Activated naive CD4-positive, alpha-beta T cell treated with anti-CD3 and anti-CD28 coated beads, Interleukin-2, amount 50 U/mL, for 24 hours (primary cell): ENCODE data around the gene SLC25A10.
A peak's percentile ranks its signal among the peaks of the same experiment; 100 is the strongest.

Source experiments
- H3K27ac Mint-ChIP-seq: one replicate; pipeline ENCODE4 v1.8.0; 2021; ENCODE audit warnings: mild to moderate bottlenecking, mixed read lengths
- H3K27me3 Mint-ChIP-seq: one replicate; pipeline ENCODE4 v1.8.0; 2021; ENCODE audit warnings: mixed read lengths
- H3K36me3 Mint-ChIP-seq: one replicate; pipeline ENCODE4 v1.8.0; 2021; ENCODE audit warnings: mixed read lengths
- H3K4me1 Mint-ChIP-seq: one replicate; pipeline ENCODE4 v1.8.0; 2021; ENCODE audit warnings: mixed read lengths
- H3K4me3 Mint-ChIP-seq: one replicate; pipeline ENCODE4 v1.8.0; 2021; ENCODE audit warnings: mild to moderate bottlenecking, mixed read lengths
- H3K9me3 Mint-ChIP-seq: one replicate; pipeline ENCODE4 v1.8.0; 2021; ENCODE audit warnings: mixed read lengths

The SLC25A10 gene

DNA sequence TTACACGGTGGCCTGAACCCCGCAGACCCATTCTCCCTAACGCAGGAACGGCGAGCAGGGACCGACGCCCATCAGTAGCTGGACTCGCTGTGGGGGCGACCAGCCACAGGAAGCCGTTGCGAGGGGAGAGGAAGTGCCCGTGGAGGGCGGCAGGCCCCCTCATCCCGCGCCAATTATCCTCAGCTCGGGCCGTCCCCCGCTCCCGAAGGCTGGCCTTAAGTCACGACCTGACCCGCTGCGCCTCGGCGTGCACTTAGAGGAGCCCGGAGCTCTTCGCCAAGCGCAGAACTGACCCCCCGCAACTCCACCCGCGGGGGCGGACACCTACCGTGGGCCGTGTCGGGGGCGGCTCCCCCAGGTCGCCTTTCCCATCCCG, 28.9 kb upstream of the SLC25A10 start:
- Mint-ChIP-seq H3K9me3 (no peaks in the 10 kb centered on the region), H3K4me1 (peaks cover 39% of the 10 kb centered on the region), H3K27ac (peak overlapping the region; percentile 30), H3K27me3 (no peaks in the 10 kb centered on the region), H3K36me3 (peaks cover 7% of the 10 kb centered on the region), H3K4me3 (peak overlapping the region; percentile 94)

DNA sequence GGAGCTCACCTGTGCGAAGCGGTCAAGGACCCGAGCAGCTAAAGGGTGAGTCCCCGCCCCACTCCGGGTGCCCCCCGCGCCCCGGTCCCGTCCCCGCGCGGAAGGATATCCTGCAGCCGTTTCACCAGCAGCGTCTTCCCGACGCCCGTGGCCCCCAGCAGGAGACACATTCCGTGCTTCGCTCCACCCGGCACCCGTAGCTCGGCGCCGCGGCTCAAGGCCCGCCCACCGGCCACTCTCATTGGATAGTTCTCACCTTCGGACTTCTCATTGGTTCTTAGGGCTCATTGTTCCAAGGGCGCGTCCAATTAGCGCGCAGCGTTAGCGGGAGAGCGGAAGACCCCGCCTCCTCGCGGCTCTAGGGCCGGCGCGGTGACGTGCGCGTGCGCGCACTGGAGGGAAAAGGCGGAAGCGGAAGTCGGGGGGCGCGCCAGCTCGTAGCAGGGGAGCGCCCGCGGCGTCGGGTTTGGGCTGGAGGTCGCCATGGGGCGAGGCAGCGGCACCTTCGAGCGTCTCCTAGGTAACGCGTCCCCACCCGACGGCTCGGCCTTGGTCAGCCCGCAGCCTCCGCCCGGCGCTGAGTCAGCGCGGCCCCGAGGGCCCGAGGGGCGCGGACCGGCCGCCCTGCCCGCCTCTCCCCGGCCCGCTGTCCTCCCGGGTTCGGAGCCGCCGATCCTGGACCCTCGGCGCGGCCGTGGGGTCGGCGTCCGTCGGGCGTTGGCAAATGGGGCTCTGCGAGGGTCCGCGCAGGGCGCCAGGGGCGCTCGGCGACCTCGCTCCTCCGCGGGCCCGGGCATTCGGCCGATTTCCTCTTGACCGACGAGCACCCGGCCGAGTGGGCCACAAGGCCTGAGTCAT, 28.3 kb upstream of the SLC25A10 start, which contains the start of the genes ARL16 and HGS:
ARL16 (minus strand) TSS at position 214 of the 858 bp plus-strand sequence; CDS start at position 170, 44 bp downstream.
HGS (plus strand) TSS at position 428 of the 858 bp plus-strand sequence; CDS start at position 484, 56 bp downstream.
- Mint-ChIP-seq H3K27me3 (no peaks in the 10 kb centered on the region), H3K36me3 (peaks cover 7% of the 10 kb centered on the region), H3K4me1 (peaks cover 39% of the 10 kb centered on the region), H3K27ac (peak within 1 kb of the TSS; percentile 98), H3K9me3 (no peaks in the 10 kb centered on the region), H3K4me3 (peak within 1 kb of the TSS; percentile 94)

- Mint-ChIP-seq H3K36me3 (peaks cover 7% of the 10 kb centered on the region), H3K27me3 (no peaks in the 10 kb centered on the region), H3K4me1 (peaks cover 42% of the 10 kb centered on the region), H3K4me3 (peak overlapping the region; percentile 92), H3K27ac (peak overlapping the region; percentile 76), H3K9me3 (no peaks in the 10 kb centered on the region)
Measured at GRCh38 chr17:81684442-81684911, 27.6 kb upstream of the SLC25A10 start.

DNA sequence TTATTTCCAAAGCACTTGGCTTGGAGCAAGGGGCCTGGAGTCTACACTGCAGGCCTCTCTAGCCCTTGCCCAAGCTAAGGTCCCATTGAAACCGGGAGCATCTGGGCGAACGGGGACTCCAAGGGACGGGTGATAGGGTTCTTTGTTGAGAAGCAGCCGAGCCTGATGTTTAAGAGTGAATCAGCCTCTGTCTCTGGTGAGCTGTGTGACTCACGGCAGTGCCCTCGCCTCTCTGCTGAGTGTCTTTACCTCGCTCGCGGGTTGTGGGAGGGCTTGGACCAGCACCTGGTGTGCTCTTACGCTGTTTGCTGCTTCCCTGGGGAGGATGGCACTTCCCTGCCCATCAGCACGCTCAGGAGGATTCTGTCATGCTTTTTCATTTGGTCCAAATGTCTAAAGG, 27.0 kb upstream of the SLC25A10 start:
- H3K4me3 Mint-ChIP-seq, result peak overlapping the region; percentile 92
- peaks cover 7% of the 10 kb centered on the region for H3K36me3 Mint-ChIP-seq
- peak overlapping the region; percentile 76 for H3K27ac Mint-ChIP-seq
- no peaks in the 10 kb centered on the region for H3K9me3 Mint-ChIP-seq
- no peaks in the 10 kb centered on the region for H3K27me3 Mint-ChIP-seq
- H3K4me1 Mint-ChIP-seq, result peaks cover 43% of the 10 kb centered on the region

DNA sequence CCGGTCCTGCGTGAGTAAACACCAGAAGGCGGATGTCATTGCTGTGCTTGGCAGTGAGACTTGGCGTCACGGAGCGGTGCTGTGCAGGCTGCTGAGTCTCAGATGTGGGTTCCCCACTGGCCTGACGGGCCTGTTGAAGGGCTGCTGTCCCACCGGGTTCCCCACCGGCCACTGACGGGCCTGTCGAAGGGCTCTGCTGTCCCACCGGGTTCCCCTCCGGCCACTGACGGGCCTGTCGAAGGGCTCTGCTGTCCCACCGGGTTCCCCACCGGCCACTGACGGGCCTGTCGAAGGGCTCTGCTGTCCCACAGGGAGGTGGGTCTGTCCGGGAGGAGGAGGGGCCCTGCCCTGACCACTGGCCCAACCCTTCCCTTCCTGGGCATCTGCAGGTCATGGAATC, 25.5 kb upstream of the SLC25A10 start:
- Mint-ChIP-seq H3K4me1 (peaks cover 43% of the 10 kb centered on the region), H3K36me3 (peaks cover 7% of the 10 kb centered on the region), H3K27me3 (no peaks in the 10 kb centered on the region), H3K9me3 (no peaks in the 10 kb centered on the region), H3K27ac (no peak overlapping the region), H3K4me3 (no peak overlapping the region)

GRCh38 chr17:81687770-81688541, 24.1 kb upstream of the SLC25A10 start:
- H3K4me3 Mint-ChIP-seq, result no peak overlapping the region
- no peak overlapping the region for H3K27ac Mint-ChIP-seq
- peaks cover 7% of the 10 kb centered on the region for H3K36me3 Mint-ChIP-seq
- peaks cover 36% of the 10 kb centered on the region for H3K4me1 Mint-ChIP-seq
- no peaks in the 10 kb centered on the region for H3K9me3 Mint-ChIP-seq
- no peaks in the 10 kb centered on the region for H3K27me3 Mint-ChIP-seq

DNA sequence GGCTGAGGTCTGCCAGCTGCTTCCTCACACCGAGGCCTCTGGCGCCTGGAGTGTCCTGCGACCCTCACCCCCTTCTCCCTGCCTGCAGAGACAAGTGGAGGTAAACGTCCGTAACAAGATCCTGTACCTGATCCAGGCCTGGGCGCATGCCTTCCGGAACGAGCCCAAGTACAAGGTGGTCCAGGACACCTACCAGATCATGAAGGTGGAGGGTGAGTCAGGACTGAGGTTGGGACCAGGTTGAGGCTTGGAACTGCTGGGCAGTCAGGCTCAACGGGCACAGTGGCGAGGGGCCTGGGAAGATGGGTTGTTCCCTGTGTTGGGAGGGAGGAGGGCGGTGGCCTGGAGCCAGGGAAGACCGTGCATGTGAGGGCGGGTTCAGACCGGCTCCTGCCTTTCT, 23.5 kb upstream of the SLC25A10 start:
- Mint-ChIP-seq H3K36me3 (peaks cover 7% of the 10 kb centered on the region), H3K9me3 (no peaks in the 10 kb centered on the region), H3K27me3 (no peaks in the 10 kb centered on the region), H3K4me3 (no peak overlapping the region), H3K4me1 (peaks cover 33% of the 10 kb centered on the region), H3K27ac (no peak overlapping the region)

DNA sequence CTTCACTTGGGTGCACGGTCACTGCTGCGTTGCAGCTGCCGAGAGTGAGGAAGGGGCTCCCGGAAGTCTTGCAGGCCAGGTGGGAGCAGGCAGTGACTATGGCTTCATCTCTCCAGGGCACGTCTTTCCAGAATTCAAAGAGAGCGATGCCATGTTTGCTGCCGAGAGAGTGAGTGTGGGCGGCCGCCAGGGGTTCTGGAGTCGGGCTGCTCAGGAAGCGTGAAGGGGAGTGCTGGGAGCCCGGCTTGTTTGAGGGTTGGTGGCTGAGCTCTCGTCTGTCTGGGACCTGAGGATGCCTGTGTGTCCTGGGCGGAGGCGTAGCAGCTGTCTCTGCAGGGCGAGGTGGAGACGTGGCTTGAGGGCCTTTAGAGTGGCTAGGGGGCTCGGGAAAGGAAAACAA, 22.0 kb upstream of the SLC25A10 start:
- Mint-ChIP-seq H3K9me3 (no peaks in the 10 kb centered on the region), H3K36me3 (peaks cover 7% of the 10 kb centered on the region), H3K27me3 (no peaks in the 10 kb centered on the region), H3K4me3 (no peak overlapping the region), H3K4me1 (peaks cover 23% of the 10 kb centered on the region), H3K27ac (no peak overlapping the region)

GRCh38 chr17:81690549-81690948, 21.5 kb upstream of the SLC25A10 start:
- Mint-ChIP-seq H3K36me3 (peaks cover 7% of the 10 kb centered on the region), H3K4me3 (no peak overlapping the region), H3K9me3 (no peaks in the 10 kb centered on the region), H3K27ac (no peak overlapping the region), H3K4me1 (peaks cover 18% of the 10 kb centered on the region), H3K27me3 (no peaks in the 10 kb centered on the region)

DNA sequence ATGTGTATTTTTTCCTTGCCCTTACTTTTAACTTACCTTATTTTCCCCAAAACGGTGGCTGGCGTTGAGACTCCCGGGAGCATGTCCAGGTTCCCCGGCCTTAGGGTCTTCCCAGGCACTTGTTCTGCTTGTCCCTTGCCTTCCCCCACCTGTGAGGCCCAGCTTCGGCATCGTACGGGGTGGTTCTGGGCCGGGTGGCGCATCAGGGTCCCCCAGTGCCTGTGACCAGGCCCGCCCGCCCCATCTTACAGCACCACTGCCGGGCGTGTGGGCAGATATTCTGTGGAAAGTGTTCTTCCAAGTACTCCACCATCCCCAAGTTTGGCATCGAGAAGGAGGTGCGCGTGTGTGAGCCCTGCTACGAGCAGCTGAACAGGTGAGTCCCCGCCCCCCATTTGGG, 20.9 kb upstream of the SLC25A10 start:
- Mint-ChIP-seq H3K9me3 (no peaks in the 10 kb centered on the region), H3K27ac (no peak overlapping the region)

GRCh38 chr17:81691608-81692007, 20.5 kb upstream of the SLC25A10 start:
- no peak overlapping the region for H3K27ac Mint-ChIP-seq
- H3K36me3 Mint-ChIP-seq, result peaks cover 4% of the 10 kb centered on the region
- H3K4me1 Mint-ChIP-seq, result peaks cover 11% of the 10 kb centered on the region
- H3K27me3 Mint-ChIP-seq, result no peaks in the 10 kb centered on the region
- no peak overlapping the region for H3K4me3 Mint-ChIP-seq
- no peaks in the 10 kb centered on the region for H3K9me3 Mint-ChIP-seq

More for the DNA sequence above, 20.9 kb upstream of the SLC25A10 start:
- Mint-ChIP-seq H3K27me3 (no peaks in the 10 kb centered on the region), H3K4me3 (no peak overlapping the region), H3K4me1 (peaks cover 14% of the 10 kb centered on the region), H3K36me3 (peaks cover 6% of the 10 kb centered on the region)

DNA sequence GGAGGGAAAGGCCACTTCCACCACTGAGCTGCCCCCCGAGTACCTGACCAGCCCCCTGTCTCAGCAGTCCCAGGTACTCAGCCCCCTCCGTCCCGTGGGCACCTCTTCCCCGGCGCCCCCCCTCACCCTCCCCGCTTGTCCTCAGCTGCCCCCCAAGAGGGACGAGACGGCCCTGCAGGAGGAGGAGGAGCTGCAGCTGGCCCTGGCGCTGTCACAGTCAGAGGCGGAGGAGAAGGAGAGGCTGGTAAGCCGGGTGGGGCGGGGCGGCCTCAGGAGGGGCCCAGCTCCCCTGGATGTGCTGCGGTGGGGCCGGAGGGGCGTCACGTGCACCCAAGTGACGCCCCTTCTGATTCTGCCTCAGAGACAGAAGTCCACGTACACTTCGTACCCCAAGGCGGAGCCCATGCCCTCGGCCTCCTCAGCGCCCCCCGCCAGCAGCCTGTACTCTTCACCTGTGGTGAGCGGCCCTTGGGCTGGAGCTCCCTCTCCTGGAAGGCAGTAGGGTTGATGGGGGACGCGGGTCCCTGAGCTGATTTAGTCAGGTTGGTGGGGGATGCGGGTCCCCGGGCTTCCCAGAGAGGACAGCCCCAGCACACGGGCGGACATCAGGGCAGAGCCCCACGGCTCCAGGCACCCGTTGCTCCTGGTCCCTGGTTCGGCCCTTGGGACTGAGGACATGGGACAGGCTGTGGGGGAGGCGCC, 18.4 kb upstream of the SLC25A10 start:
- Mint-ChIP-seq H3K27me3 (no peaks in the 10 kb centered on the region), H3K4me3 (no peak overlapping the region), H3K36me3 (peaks cover 2% of the 10 kb centered on the region), H3K9me3 (no peaks in the 10 kb centered on the region), H3K4me1 (peaks cover 7% of the 10 kb centered on the region), H3K27ac (no peak overlapping the region)

DNA sequence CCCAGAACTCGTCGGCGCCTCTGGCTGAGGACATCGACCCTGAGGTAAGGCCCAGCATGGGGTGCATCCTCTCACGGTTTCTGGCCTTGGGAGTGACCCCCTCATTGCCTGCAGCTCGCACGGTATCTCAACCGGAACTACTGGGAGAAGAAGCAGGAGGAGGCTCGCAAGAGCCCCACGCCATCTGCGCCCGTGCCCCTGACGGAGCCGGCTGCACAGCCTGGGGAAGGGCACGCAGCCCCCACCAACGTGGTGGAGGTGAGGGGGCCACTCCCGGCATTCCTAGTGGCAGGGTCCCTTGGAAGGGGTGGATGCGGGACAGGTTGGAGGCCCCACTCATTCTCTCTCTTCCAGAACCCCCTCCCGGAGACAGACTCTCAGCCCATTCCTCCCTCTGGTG, 17.3 kb upstream of the SLC25A10 start:
- H3K36me3 Mint-ChIP-seq, result peaks cover 2% of the 10 kb centered on the region
- no peak overlapping the region for H3K4me3 Mint-ChIP-seq
- H3K4me1 Mint-ChIP-seq, result peaks cover 3% of the 10 kb centered on the region
- no peak overlapping the region for H3K27ac Mint-ChIP-seq
- H3K27me3 Mint-ChIP-seq, result no peaks in the 10 kb centered on the region
- no peaks in the 10 kb centered on the region for H3K9me3 Mint-ChIP-seq

- H3K9me3 Mint-ChIP-seq, result no peaks in the 10 kb centered on the region
- no peak overlapping the region for H3K4me3 Mint-ChIP-seq
- peaks cover 3% of the 10 kb centered on the region for H3K4me1 Mint-ChIP-seq
- no peak overlapping the region for H3K27ac Mint-ChIP-seq
- peaks cover 2% of the 10 kb centered on the region for H3K36me3 Mint-ChIP-seq
- H3K27me3 Mint-ChIP-seq, result no peaks in the 10 kb centered on the region
Measured at GRCh38 chr17:81695211-81695610, 16.9 kb upstream of the SLC25A10 start.

- peaks cover 2% of the 10 kb centered on the region for H3K36me3 Mint-ChIP-seq
Measured at GRCh38 chr17:81695801-81696200, 16.3 kb upstream of the SLC25A10 start.

More at GRCh38 chr17:81695801-81696200, 16.3 kb upstream of the SLC25A10 start:
- H3K4me1 Mint-ChIP-seq, result peaks cover 5% of the 10 kb centered on the region
- H3K9me3 Mint-ChIP-seq, result no peaks in the 10 kb centered on the region
- H3K27me3 Mint-ChIP-seq, result no peaks in the 10 kb centered on the region
- no peak overlapping the region for H3K27ac Mint-ChIP-seq
- H3K4me3 Mint-ChIP-seq, result no peak overlapping the region
